Measurements from ENCODE around the gene ZC4H2. TPM values are rescaled to one million over a fixed set of nuclear protein-coding genes. Genes with fewer than 3 reads are reported as not detected.

Gene ZC4H2
- total and polyA plus RNA-seq, 2 of the 4 experiments (the other 2 are of a cell fraction), result 10.6 to 13.6 TPM

GRCh38 chrX:64975491-64975890 lies 759 bp downstream of the ZC4H2 start:
- H3K36me3 ChIP-seq (ENCODE audit: control insufficient read depth, insufficient read depth, low read length), result no peaks in the 10 kb centered on the region
- no peaks in the 10 kb centered on the region for H3K4me1 ChIP-seq (ENCODE audit: control insufficient read depth, insufficient read depth, low read length)
- H3K9ac ChIP-seq (ENCODE audit: low read depth, low read length), result peak overlapping the region; percentile 65
- no peaks in the 10 kb centered on the region for H3K9me3 ChIP-seq (ENCODE audit: control insufficient read depth, insufficient read depth, low read length)
- BruUV-seq (replicated peaks), result no TSS peak
- H3K79me1 ChIP-seq (ENCODE audit: low read depth in 1 of 2, low read length in 2 of 2), result 0 out of 4 replicates have a peak, but pooled peaks cover 0 to 4% of the 10 kb centered on the region in 2 experiments
- ChIA-PET CTCF (no interaction called here), POLR2A (ENCODE audit: unreplicated experiment) (no interaction called here)
- no peak overlapping the region for H2BK5ac ChIP-seq (ENCODE audit: low read depth, low read length, poor library complexity, severe bottlenecking)
- no peak overlapping the region for H4K5ac ChIP-seq (ENCODE audit: low read depth, low read length)
- in situ Hi-C loops (cut with MboI; ENCODE audit: low sequenced_read_pairs), result no loop called here
- WGBS, 2 experiments (ENCODE audit: extremely low coverage in 2 of 2, insufficient read length in 1 of 2), result 33% methylated on average over 4 of the region's 24 CpGs; no CpG with 5 or more reads in 1 of the 2 experiments
- no peak overlapping the region for H3K23ac ChIP-seq (ENCODE audit: low read depth, low read length)
- peak overlapping the region; percentile 88 for H2AFZ ChIP-seq (replicated peaks; ENCODE audit: low read length, poor library complexity)
- H3K27me3 ChIP-seq (ENCODE audit: control insufficient read depth, insufficient read depth, low read length), result no peaks in the 10 kb centered on the region
- H3K4me2 ChIP-seq (ENCODE audit: low read depth, low read length), result peak overlapping the region; percentile 35
- H3K56ac ChIP-seq (ENCODE audit: extremely low read depth, insufficient read depth, low read length), result no peak overlapping the region
- no peak overlapping the region for H3K14ac ChIP-seq (replicated peaks; ENCODE audit: low read depth, low read length)
- ATAC-seq (ENCODE audit: low read depth), result peak; percentile 43
- H4K8ac ChIP-seq (ENCODE audit: low read depth in 2 of 2, low read length in 2 of 2), result no peak overlapping the region; a peak in 1 of 4 replicates
- TF ChIP-seq RAD21 (IDR thresholded peaks at IDR 0.05; ENCODE audit: low read length) (no peak), CEBPB (IDR thresholded peaks at IDR 0.05; ENCODE audit: low read depth, low read length) (no peak), BHLHE40 (IDR thresholded peaks at IDR 0.05; ENCODE audit: low read depth, low read length) (no peak), MAZ (IDR thresholded peaks at IDR 0.05; ENCODE audit: borderline replicate concordance, low read depth, low read length) (no peak), MXI1 (IDR thresholded peaks at IDR 0.05; ENCODE audit: borderline replicate concordance, low read depth, low read length) (no peak), RFX5 (IDR thresholded peaks at IDR 0.05; ENCODE audit: low read depth, low read length) (no peak), CHD1 (IDR thresholded peaks at IDR 0.05; ENCODE audit: low read depth, low read length) (no peak), ELK1 (IDR thresholded peaks at IDR 0.05; ENCODE audit: borderline replicate concordance, low read depth, low read length) (no peak), CTCF (conservative IDR thresholded peaks at IDR 0.05; ENCODE audit: low read depth, low read length) (no peak), POLR2A (IDR thresholded peaks at IDR 0.05; ENCODE audit: low read depth, low read length) (no peak), FOS (IDR thresholded peaks at IDR 0.05; ENCODE audit: low read depth, low read length) (no peak), RCOR1 (IDR thresholded peaks at IDR 0.05; ENCODE audit: insufficient replicate concordance, low read length) (no peak), USF2 (IDR thresholded peaks at IDR 0.05; ENCODE audit: low read depth, low read length) (no peak), SMC3 (IDR thresholded peaks at IDR 0.05; ENCODE audit: low read depth, low read length) (no peak), NFE2L2 (IDR thresholded peaks at IDR 0.05; ENCODE audit: low read depth, low read length) (no peak), MAFK (IDR thresholded peaks at IDR 0.05; ENCODE audit: low read depth, low read length) (no peak)
- H2AK5ac ChIP-seq (ENCODE audit: low read depth, low read length), result no peak overlapping the region
- H2BK120ac ChIP-seq (ENCODE audit: low read depth, low read length), result no peak overlapping the region
- H3K27ac ChIP-seq (ENCODE audit: insufficient read depth, low read length), result peak overlapping the region; percentile 44; the same call in 1 of the 2 replicates
- no peak overlapping the region for H3K18ac ChIP-seq (ENCODE audit: low read depth, low read length)
- no peak overlapping the region for H2AK9ac ChIP-seq (replicated peaks; ENCODE audit: low read depth, low read length, poor library complexity)
- dilution Hi-C loops (cut with HindIII; ENCODE audit: low sequenced_read_pairs, unreplicated experiment), result no loop called here
- no peak overlapping the region for H2BK15ac ChIP-seq (ENCODE audit: low read depth, low read length)
- intact Hi-C loops (cut with micrococcal nuclease), result no loop called here
- H3K9me1 ChIP-seq (ENCODE audit: insufficient read depth, low read length), result no peaks in the 10 kb centered on the region
- no peak overlapping the region for H4K91ac ChIP-seq (ENCODE audit: insufficient read depth, low read depth, low read length)
- no peaks in the 10 kb centered on the region for H4K20me1 ChIP-seq (ENCODE audit: insufficient read depth, low read length)
- H3K4ac ChIP-seq (ENCODE audit: low read depth, low read length), result no peak overlapping the region; the same call in 1 of the 2 replicates
- peak overlapping the region; percentile 74 for H3K4me3 ChIP-seq (ENCODE audit: insufficient read depth, low read depth, low read length)
- DNase-seq, result no peak
- H2BK20ac ChIP-seq (ENCODE audit: low read depth, low read length), result no peak overlapping the region

Measured in IMR-90 (cell line).